Adrenal gland (tissue), 5 donors: ENCODE data around the gene SSTR3.

ENCODE experiments used
- CTCF ChIP-seq, 6 experiments: fragments of 450-650 bp in 4 of 6; fragments of 200-600 bp in 2 of 6; sonication (generic) in 1 of 6; IDR thresholded peaks; 1 replicate in 5 of 6; 2 replicates in 1 of 6; pipeline versions ENCODE4 v1.5.1 to v1.8.0; 2016 to 2021; ENCODE audit warnings: antibody characterized with exemption in 6 of 6, mild to moderate bottlenecking in 2 of 6, moderate library complexity in 1 of 6
- POLR2A ChIP-seq, 2 donors: fragments of 450-650 bp; IDR thresholded peaks; one replicate each; pipeline ENCODE4 v1.6.1; 2017; ENCODE audit warnings: antibody characterized with exemption in 2 of 2, mild to moderate bottlenecking in 2 of 2, moderate library complexity in 1 of 2
- donor health status: DM: no; HTN: no; CAD: no.

DNA sequence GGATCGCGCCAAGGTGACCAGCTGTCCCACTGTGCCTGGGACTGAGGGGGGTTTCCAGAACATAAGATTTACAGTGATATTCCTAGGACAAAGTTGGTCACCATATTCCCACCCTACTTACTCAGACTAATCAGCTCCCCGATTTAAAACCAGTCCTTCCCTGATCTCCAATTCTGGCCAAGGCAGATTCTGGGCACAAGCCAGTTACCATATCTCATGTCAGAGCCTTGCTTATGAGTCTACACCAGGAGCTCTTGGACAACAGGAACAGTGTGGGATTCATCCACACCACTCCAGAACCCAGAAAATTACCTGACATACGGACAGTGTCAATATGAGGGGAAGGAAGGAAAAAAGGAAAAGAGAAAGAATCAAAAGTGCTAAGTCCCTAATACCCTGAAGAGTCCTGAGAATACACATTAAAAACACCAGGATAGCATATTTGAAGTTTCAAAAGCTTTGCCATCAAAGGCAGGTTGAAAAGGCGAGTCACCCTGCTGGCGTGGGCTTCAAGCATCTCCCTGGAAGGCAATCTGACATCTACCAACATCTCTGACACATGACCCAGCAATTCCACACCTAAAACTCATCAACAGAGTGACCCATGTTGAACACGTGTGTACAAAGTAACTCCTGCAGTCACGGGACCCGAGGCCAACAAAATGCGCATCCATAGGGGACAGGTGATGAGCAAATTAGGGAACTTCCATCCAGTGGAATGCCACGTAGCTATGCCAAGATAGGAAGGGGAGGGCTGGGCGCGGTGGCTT lies 54.6 kb downstream of the SSTR3 start:
- TF ChIP-seq CTCF (IDR thresholded peaks at IDR 0.05) (no peak), POLR2A (IDR thresholded peaks at IDR 0.05) (no peak)
